Nephron progenitor cell (in vitro differentiated cells): Measurements from ENCODE around the gene FAM83B.
"Not testable (repeated sequence)": the region's sequence is repeated elsewhere in the genome, so short reads cannot be mapped to it uniquely, and the experiment has no call there.

Experiments used
- DNase-seq: peaks from one replicate; pipeline ENCODE4 v3.0.0; 2021
- H3K27ac Mint-ChIP-seq: 2 replicates; pipeline ENCODE4 v1.8.0; 2021; ENCODE audit warnings: mild to moderate bottlenecking, moderate library complexity, mixed read lengths
- H3K27me3 Mint-ChIP-seq: 2 replicates; pipeline ENCODE4 v1.8.0; 2021; ENCODE audit warnings: mild to moderate bottlenecking, low read depth, mixed read lengths; ENCODE audit not compliant: poor library complexity
- H3K36me3 Mint-ChIP-seq: 2 replicates; pipeline ENCODE4 v1.8.0; 2021; ENCODE audit warnings: low read depth, mixed read lengths
- H3K4me1 Mint-ChIP-seq: 2 replicates; pipeline ENCODE4 v1.8.0; 2021; ENCODE audit warnings: mixed read lengths
- H3K4me3 Mint-ChIP-seq: 2 replicates; pipeline ENCODE4 v1.8.0; 2021; ENCODE audit warnings: mild to moderate bottlenecking, moderate library complexity, mixed read lengths
- H3K9me3 Mint-ChIP-seq: 2 replicates; pipeline ENCODE4 v1.8.0; 2021; ENCODE audit warnings: mild to moderate bottlenecking, moderate library complexity, mixed read lengths
- CTCF ChIP-seq: fragments of 200-600 bp; sonication (generic); IDR thresholded peaks from 2 replicates; pipeline ENCODE4 v1.5.0; 2021; ENCODE audit warnings: antibody characterized with exemption

The FAM83B gene

DNA sequence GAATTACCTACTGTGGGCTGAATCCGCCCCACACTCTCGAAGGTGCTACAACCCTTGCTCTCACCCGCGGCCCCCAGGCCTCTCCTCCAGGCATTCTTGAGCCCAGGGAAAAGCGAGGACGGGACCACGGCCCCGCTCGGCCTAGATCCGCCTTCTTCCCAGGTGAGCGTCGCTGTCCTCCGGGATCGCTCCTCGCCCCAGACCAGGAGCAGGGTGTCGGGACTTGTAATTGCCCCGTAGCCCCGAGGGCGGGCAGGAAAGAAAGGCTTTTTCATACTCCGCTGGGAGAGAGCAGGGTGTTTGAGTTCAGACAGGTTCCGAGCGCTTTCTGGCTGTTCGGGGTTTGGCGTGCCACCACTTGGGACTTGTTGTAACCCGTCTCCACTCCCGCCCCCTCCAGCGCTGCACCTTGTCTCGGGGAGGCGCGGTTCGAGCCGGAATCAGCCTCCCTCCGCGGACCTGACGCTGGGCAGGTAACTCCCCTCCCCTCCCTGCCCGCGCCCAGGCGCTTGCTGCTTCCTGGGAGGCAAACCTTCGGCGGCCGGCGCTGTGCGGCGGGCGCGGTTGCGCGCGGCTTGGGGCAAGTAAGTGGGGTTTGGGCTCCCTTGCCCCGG lies at the start of gene FAM83B:
Gene FAM83B, plus strand, starts transcription at position 529 of the 614 bp plus-strand sequence. CDS start 23,476 bp downstream, outside the sequence.
- Mint-ChIP-seq H3K9me3 (peaks cover 5% of the 10 kb centered on the region), H3K27ac (no peak within 1 kb of the TSS), H3K4me3 (peak within 1 kb of the TSS; percentile 93), H3K4me1 (peaks cover 13% of the 10 kb centered on the region), H3K27me3 (peaks cover 57% of the 10 kb centered on the region), H3K36me3 (no peaks in the 10 kb centered on the region)
- TF ChIP-seq CTCF = no peak
- DNase-seq = peak; percentile 56

GRCh38 chr6:54796918-54797317 lies 49.7 kb upstream of the FAM83B start:
- not testable (repeated sequence) for DNase-seq, H3K27me3 Mint-ChIP-seq, H3K4me3 Mint-ChIP-seq, H3K36me3 Mint-ChIP-seq, H3K27ac Mint-ChIP-seq, H3K9me3 Mint-ChIP-seq, H3K4me1 Mint-ChIP-seq

GRCh38 chr6:54800050-54800600 lies 46.4 kb upstream of the FAM83B start:
- Mint-ChIP-seq H3K9me3 (peaks cover 9% of the 10 kb centered on the region), H3K4me1 (no peaks in the 10 kb centered on the region), H3K27me3 (peaks cover 4% of the 10 kb centered on the region), H3K4me3 (no peak overlapping the region), H3K36me3 (no peaks in the 10 kb centered on the region), H3K27ac (no peak overlapping the region)
- DNase-seq = no peak
- no peak for TF ChIP-seq CTCF

DNA sequence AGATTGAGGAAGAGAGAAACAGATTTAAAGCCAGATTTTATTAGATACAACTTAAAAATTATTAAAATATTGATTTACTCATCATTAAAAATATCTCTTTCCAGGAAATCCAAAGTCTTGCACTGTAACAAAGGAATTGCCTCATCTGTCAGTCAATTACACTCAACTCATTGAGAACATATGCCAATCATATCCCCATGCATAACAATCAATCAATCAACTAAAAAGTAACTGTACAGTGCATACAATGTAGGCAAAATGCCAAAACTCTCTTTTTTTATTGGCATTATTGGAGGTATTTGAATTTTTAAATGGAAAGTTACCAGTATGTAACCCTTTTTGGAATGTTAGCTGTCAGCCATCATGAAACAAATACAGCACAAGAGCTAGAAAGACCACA lies 45.3 kb upstream of the FAM83B start:
- peaks cover 5% of the 10 kb centered on the region for H3K9me3 Mint-ChIP-seq
- H3K4me3 Mint-ChIP-seq = no peak overlapping the region
- no peak for TF ChIP-seq CTCF
- no peak for DNase-seq
- H3K27ac Mint-ChIP-seq = no peak overlapping the region
- no peaks in the 10 kb centered on the region for H3K36me3 Mint-ChIP-seq
- no peaks in the 10 kb centered on the region for H3K4me1 Mint-ChIP-seq
- H3K27me3 Mint-ChIP-seq = peaks cover 4% of the 10 kb centered on the region

DNA sequence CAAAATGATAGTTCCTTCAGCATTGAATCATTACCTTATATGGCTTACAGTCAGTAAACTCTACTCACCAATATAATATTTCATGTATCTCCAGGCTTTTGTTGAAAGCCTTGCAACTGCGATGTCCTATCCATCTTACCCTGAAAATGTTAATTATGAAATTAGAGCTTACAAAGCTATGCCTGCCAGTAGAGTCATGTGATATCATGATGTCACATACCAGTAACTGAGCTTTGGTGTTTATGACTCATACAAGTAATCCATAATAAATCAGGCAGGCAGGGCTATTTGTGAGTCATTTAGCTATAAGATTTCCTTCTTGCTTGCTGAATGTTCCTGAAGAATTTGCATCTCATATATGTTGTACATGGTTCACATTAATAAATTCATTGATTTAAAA lies 44.9 kb upstream of the FAM83B start:
- H3K36me3 Mint-ChIP-seq = no peaks in the 10 kb centered on the region

More for the DNA sequence above, 44.9 kb upstream of the FAM83B start:
- peaks cover 1% of the 10 kb centered on the region for H3K9me3 Mint-ChIP-seq
- H3K27ac Mint-ChIP-seq = no peak overlapping the region
- TF ChIP-seq CTCF = no peak
- DNase-seq = no peak
- peaks cover 4% of the 10 kb centered on the region for H3K27me3 Mint-ChIP-seq
- no peak overlapping the region for H3K4me3 Mint-ChIP-seq
- H3K4me1 Mint-ChIP-seq = no peaks in the 10 kb centered on the region
